ENCODE data around the gene TMEM123.
A peak's percentile ranks its signal among the peaks of the same experiment; 100 is the strongest.

Gene TMEM123

DNA sequence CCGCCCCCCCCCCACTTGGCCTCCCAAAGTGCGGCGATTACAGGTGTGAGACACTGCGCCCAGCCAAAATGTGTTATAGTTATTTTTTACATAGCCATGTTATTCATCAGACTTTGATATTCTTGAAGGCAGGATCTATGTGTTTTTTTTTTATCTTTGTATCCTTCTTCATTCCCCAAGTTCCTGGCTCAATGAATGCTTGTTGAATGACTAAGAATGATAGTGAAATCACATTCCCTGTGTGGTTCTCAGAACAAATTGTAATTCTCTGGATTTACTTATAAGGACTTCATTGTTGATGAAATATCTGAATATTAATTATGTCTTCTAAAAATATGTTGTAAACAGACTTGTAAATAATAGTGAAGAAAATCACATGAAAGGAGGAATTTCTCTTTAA, 44.5 kb upstream of the TMEM123 start:
- Histone ChIP-seq H3K4me1 (ENCODE audit: insufficient read depth, poor library complexity, severe bottlenecking) (peaks cover 15% of the 10 kb centered on the region), H3K27ac (ENCODE audit: poor library complexity, severe bottlenecking) (no peak overlapping the region), H3K9me3 (ENCODE audit: severe bottlenecking) (no peaks in the 10 kb centered on the region), H3K27me3 (ENCODE audit: insufficient read depth, poor library complexity, severe bottlenecking) (no peaks in the 10 kb centered on the region), H3K36me3 (ENCODE audit: low read depth) (no peaks in the 10 kb centered on the region), H3K4me3 (ENCODE audit: severe bottlenecking) (no peak overlapping the region)
- ATAC-seq (ENCODE audit: low read depth) (no peak), DNase-seq (ENCODE audit: low spot score) (no peak)
- TF ChIP-seq, protein P1, sequence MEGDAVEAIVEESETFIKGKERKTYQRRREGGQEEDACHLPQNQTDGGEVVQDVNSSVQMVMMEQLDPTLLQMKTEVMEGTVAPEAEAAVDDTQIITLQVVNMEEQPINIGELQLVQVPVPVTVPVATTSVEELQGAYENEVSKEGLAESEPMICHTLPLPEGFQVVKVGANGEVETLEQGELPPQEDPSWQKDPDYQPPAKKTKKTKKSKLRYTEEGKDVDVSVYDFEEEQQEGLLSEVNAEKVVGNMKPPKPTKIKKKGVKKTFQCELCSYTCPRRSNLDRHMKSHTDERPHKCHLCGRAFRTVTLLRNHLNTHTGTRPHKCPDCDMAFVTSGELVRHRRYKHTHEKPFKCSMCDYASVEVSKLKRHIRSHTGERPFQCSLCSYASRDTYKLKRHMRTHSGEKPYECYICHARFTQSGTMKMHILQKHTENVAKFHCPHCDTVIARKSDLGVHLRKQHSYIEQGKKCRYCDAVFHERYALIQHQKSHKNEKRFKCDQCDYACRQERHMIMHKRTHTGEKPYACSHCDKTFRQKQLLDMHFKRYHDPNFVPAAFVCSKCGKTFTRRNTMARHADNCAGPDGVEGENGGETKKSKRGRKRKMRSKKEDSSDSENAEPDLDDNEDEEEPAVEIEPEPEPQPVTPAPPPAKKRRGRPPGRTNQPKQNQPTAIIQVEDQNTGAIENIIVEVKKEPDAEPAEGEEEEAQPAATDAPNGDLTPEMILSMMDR (IDR thresholded peaks at IDR 0.05; ENCODE audit: poor library complexity, severe bottlenecking) = no peak

GRCh38 chr11:102495161-102496042, 42.8 kb upstream of the TMEM123 start:
- DNase-seq (ENCODE audit: low spot score) (no peak), ATAC-seq (ENCODE audit: low read depth) (peak; percentile 60; the same call in 2 of the 3 replicates)
- Histone ChIP-seq H3K4me3 (ENCODE audit: severe bottlenecking) (no peak overlapping the region), H3K4me1 (ENCODE audit: insufficient read depth, poor library complexity, severe bottlenecking) (peaks cover 15% of the 10 kb centered on the region), H3K36me3 (ENCODE audit: low read depth) (no peaks in the 10 kb centered on the region), H3K27ac (ENCODE audit: poor library complexity, severe bottlenecking) (no peak overlapping the region), H3K9me3 (ENCODE audit: severe bottlenecking) (no peaks in the 10 kb centered on the region), H3K27me3 (ENCODE audit: insufficient read depth, poor library complexity, severe bottlenecking) (no peaks in the 10 kb centered on the region)
- TF ChIP-seq, protein P1 (IDR thresholded peaks at IDR 0.05; ENCODE audit: poor library complexity, severe bottlenecking) = peak; percentile 81

GRCh38 chr11:102494216-102494615, 41.7 kb upstream of the TMEM123 start:
- Histone ChIP-seq H3K4me1 (ENCODE audit: insufficient read depth, poor library complexity, severe bottlenecking) (peaks cover 15% of the 10 kb centered on the region), H3K4me3 (ENCODE audit: severe bottlenecking) (no peak overlapping the region), H3K27me3 (ENCODE audit: insufficient read depth, poor library complexity, severe bottlenecking) (no peaks in the 10 kb centered on the region), H3K27ac (ENCODE audit: poor library complexity, severe bottlenecking) (peak overlapping the region; percentile 40), H3K9me3 (ENCODE audit: severe bottlenecking) (no peaks in the 10 kb centered on the region), H3K36me3 (ENCODE audit: low read depth) (no peaks in the 10 kb centered on the region)
- ATAC-seq (ENCODE audit: low read depth) = peak; percentile 98
- TF ChIP-seq, protein P1 (IDR thresholded peaks at IDR 0.05; ENCODE audit: poor library complexity, severe bottlenecking) = no peak
- no peak for DNase-seq (ENCODE audit: low spot score)

DNA sequence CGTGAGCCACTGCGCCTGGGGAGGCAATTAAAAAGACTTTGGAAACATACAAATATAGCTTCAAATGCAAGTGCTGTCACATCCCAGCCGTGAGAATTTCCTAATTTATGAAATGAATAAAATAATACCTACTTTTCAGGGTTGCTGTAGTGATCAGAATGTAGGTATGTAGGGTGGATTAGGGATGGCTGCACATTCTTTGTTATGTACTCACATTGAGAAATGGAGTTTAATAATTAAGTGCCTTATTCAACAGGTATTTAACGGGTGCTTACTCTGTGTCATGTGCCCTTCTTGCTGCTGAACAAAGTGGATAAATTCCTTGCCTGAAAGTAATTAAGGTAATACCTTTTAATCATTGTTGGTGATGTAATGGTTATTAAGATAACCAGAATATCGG, 41.0 kb upstream of the TMEM123 start:
- Histone ChIP-seq H3K27me3 (ENCODE audit: insufficient read depth, poor library complexity, severe bottlenecking) (no peaks in the 10 kb centered on the region), H3K9me3 (ENCODE audit: severe bottlenecking) (no peaks in the 10 kb centered on the region), H3K4me1 (ENCODE audit: insufficient read depth, poor library complexity, severe bottlenecking) (peaks cover 15% of the 10 kb centered on the region), H3K4me3 (ENCODE audit: severe bottlenecking) (no peak overlapping the region), H3K27ac (ENCODE audit: poor library complexity, severe bottlenecking) (peak overlapping the region; percentile 40), H3K36me3 (ENCODE audit: low read depth) (no peaks in the 10 kb centered on the region)
- ATAC-seq (ENCODE audit: low read depth) (no peak), DNase-seq (ENCODE audit: low spot score) (no peak)
- TF ChIP-seq, protein P1 (IDR thresholded peaks at IDR 0.05; ENCODE audit: poor library complexity, severe bottlenecking) = no peak

DNA sequence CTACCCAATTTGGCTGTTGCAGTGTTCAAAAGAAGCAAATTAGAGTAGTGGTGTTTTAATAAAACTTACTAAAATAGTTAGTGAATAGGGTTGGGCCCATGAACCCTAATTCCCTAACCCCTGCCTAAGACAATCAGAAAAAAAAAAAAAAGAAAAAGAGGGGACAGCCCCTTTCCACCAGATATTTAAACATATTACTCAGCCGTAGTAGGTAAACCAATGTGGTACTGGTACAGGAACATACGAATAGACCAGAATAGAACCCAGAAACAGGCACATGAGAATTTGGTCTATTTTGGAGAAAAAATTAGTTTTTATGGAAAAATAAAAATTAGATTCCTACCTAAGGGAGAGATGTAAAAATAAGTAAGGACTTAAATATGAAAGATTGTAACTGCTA, 39.4 kb upstream of the TMEM123 start:
- Histone ChIP-seq H3K4me3 (ENCODE audit: severe bottlenecking) (no peak overlapping the region), H3K27ac (ENCODE audit: poor library complexity, severe bottlenecking) (no peak overlapping the region), H3K27me3 (ENCODE audit: insufficient read depth, poor library complexity, severe bottlenecking) (no peaks in the 10 kb centered on the region), H3K4me1 (ENCODE audit: insufficient read depth, poor library complexity, severe bottlenecking) (peaks cover 15% of the 10 kb centered on the region), H3K36me3 (ENCODE audit: low read depth) (no peaks in the 10 kb centered on the region), H3K9me3 (ENCODE audit: severe bottlenecking) (no peaks in the 10 kb centered on the region)
- DNase-seq (ENCODE audit: low spot score) = no peak
- no peak for ATAC-seq (ENCODE audit: low read depth)
- TF ChIP-seq, protein P1 (IDR thresholded peaks at IDR 0.05; ENCODE audit: poor library complexity, severe bottlenecking) = no peak

All from RWPE2 (cell line).